Stimulated activated CD4-positive, alpha-beta T cell treated with anti-CD3 and anti-CD28 coated beads, Interleukin-15, amount 100 ng/mL, for 1 hour (primary cell): ENCODE results near the gene DNAI1.

Experiments used
- DNase-seq, 2 donors: peaks; one replicate each; pipeline ENCODE4 v3.0.0-alpha.2; 2020; ENCODE audit warnings: low read depth in 1 of 2, low spot score in 1 of 2

DNAI1 gene

DNA sequence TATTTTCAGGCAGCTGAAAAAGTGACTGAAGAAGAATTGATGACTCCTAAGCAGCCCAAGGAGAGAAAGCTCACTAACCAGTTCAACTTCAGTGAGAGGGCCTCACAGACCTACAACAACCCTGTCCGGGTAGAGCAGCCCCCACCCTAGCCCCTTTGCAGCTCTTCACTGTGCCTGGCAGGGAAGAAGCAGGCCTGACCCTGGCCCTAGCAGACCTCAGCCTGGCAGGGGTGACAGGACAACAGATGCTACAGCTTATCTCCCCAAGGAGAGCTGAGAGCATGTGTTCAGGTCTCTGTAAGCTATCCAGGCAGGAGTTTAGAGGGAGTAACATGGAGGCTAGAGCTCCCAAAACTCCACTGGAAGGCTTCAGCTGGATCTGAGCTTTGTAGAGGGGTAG is 31.8 kb downstream of the DNAI1 start:
- DNase-seq, result no peak

- DNase-seq, result no peak
Observed at GRCh38 chr9:34490760-34491159, 32.2 kb downstream of the DNAI1 start.

GRCh38 chr9:34491596-34491995 is 33.0 kb downstream of the DNAI1 start:
- no peak for DNase-seq

- no peak for DNase-seq
Observed at GRCh38 chr9:34492051-34492450, 33.4 kb downstream of the DNAI1 start.

GRCh38 chr9:34493972-34494535 is 35.4 kb downstream of the DNAI1 start:
- no peak for DNase-seq

DNA sequence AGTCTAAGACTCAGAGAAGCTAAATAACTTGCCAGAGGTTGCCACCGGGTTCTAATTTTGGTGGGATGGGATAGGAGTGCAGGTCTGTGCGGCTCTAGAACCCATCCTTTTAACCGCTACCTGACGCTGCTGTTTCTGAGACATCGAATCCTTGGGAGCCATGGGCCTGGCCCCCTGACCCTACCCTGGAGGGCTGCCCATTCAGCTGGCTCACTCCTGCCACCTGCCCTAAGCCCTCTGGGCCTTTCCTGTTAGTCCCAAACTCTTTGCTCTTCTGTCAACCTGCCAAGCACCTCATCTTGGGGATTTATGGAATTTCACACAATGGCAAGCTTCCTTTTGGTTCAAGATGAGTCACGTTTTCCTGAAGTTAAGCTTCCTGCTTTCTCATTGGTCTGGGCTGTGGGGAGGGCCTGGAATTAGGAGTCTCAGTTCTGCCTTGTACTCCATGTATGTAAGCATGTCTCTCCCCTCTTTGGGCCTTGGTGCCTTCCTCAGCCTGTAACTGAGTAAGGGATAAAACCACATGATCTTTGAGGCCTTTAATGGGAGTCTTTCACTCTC is 37.6 kb downstream of the DNAI1 start:
- no peak for DNase-seq

DNA sequence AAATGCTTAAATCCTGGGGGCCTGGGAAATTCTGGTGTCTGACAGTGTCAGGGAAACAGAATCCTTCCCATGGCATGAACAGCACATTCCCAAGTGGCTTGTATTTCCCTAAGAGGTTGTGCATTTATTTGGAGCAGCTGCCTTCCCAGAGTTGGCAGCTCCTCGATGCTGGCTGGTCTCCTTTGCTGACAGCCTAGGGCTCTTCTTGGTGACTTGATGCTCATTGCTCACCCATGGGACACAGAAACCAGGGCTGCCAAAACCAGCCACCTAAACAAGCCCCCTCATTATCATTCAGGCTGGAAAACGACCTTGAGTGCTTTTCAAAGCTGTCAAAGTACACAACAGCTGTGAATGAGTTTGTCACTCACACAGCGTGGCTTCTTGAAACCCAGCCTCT is 39.9 kb downstream of the DNAI1 start:
- no peak for DNase-seq

DNA sequence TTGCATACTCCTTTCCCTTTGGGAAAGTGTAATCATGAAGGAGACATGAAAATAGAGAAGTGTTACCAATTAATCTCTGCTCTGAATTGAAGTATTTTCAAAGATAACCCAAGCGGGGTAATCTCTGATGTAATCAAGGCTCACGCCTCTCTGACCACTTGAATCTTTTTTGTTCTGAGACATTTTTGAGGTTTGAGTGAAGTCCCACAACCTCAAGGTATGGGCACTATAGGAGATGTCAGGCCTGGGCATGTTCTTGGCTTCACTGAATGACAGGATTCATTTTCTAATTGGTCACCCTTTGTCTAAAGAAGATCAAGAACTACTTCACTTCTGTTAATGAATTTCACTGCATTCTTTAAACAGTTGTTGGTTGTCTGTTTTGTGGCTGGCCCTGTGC is 40.5 kb downstream of the DNAI1 start:
- no peak for DNase-seq

DNA sequence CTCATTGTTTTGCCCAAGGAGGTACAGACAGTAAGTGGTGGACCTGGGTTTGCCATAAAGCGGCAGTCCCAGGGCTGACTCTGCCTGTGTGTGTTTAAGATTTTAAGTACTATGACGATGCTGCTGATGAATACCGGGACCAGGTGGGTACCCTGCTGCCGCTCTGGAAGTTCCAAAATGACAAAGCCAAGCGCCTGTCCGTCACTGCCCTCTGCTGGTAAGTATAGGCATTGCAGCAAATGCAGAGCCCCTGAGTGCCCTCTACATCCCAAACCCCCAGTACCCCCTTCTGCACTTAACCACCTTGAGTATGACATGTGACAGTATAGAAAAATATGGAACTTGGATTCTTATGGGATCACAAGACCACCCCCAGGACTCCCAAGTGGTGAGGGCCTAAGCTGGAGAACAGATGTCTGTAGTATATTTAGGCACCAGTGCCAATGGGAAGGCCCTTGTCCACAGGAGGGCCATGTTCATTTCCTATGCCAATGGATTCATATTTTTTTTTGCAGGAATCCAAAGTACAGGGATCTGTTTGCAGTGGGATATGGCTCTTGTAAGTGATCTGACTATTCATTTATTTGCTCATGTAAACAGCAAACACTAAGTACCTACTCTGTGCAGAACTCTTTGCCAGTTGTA is 42.1 kb downstream of the DNAI1 start:
- DNase-seq, result peak; percentile 47 to 64

- no peak for DNase-seq
Observed at GRCh38 chr9:34501372-34501771, 42.8 kb downstream of the DNAI1 start.

DNA sequence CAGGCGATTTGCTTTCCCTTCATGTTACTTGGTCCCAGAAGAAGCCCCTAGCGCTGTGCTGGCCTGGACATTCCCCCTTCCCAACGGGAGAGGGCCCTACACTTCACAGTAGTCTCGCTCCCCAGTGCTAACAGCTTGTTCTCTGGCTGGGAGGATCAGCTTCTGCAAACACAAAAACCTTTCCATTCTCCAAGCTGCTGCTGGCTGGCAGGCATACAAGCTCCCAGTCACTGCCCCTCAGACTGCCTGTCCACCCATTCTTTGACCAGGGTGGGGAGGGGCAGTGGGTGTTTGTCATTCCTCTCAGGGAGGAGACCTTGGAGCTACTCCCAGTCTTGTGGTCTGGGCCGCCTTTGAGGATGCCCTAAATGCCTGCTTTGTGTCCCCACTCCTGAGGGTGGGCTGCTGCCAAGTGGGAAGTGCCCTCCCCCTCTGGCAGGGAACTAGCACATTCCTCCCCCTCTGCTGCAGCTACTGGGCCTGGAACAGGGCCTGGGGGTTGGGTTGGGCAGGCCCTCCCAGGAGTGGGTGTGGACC is 43.4 kb downstream of the DNAI1 start:
- DNase-seq, result no peak

DNA sequence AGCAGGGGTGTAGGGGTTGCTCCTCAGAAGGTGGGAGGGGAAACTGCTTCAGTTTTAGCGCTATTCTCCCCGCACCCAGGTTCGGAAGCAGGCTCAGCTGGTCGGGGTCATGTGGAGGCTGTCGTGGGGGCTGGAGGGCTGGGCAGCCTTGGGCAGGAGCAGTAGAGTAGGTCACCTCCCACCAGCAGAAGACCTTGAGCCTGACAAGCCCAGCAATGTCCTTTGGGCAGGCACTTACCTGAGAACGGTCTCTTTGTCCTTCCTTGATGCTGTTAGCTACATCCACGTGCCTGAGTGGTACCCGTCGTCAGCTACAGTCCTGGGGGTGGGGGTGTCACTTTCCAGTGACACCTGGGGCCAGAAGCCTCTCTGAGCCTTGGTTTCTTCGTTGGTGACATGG is 43.9 kb downstream of the DNAI1 start:
- DNase-seq, result no peak

- DNase-seq, result no peak
Observed at GRCh38 chr9:34502891-34503290, 44.3 kb downstream of the DNAI1 start.

- no peak for DNase-seq
Observed at GRCh38 chr9:34503406-34503805, 44.8 kb downstream of the DNAI1 start.

- no peak for DNase-seq
Observed at GRCh38 chr9:34505370-34506120, 46.9 kb downstream of the DNAI1 start.

DNA sequence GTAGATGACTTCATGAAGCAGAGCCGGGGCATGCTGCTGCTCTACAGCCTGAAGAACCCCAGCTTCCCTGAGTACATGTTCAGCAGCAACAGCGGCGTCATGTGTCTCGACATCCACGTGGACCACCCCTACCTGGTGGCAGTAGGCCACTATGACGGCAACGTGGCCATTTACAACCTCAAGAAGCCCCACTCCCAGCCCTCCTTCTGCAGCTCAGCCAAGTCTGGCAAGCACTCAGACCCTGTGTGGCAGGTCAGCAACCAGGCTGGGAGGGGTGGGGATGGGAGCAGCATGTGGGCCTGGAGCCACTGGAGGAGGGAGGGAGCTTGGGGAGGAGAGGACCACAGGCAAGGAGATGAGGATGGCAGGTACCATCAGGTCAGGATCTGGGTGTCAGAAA is 48.0 kb downstream of the DNAI1 start:
- no peak for DNase-seq

DNA sequence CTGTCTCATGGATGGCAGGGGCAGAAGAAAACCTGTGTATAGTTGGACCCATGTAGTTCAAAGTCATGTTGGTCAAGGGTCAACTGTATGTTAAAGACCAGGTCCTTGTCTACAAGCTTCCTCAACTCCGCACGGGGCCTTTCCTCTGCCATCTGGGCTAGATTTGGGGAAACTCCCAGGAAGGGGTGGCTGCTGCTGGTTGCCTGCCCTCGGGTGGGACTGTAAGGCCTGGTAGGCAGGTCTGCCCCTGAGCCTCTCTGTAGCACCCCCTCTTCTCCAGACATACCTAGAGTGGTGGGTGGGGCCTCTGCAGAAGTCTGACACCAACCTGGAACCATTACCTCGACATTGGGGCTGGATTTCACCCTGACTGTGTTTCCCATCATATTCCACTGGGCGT is 49.0 kb downstream of the DNAI1 start:
- no peak for DNase-seq

DNA sequence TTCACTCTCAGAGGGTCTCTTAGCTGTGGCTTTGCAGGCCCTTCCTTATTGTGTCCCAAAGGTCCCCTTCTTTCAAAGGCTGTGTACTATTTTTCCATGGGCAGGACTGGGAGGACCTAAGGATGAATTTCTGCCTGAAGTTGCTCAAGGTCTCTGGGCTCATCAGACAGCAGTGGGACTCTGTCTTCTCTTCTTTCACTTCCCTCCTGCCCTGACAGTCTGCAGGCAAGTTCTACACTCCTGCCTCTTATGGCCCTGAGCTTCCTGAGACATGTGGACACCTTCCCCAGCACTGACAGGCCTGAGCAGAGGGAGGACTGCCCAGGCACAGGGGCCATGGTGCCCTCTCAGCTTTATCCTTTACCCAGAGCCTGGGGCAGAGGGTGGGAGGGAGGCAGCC is 49.4 kb downstream of the DNAI1 start:
- DNase-seq, result no peak

- no peak for DNase-seq
Observed at GRCh38 chr9:34508463-34508862, 49.9 kb downstream of the DNAI1 start.

GRCh38 chr9:34508951-34509350 is 50.3 kb downstream of the DNAI1 start:
- no peak for DNase-seq

DNA sequence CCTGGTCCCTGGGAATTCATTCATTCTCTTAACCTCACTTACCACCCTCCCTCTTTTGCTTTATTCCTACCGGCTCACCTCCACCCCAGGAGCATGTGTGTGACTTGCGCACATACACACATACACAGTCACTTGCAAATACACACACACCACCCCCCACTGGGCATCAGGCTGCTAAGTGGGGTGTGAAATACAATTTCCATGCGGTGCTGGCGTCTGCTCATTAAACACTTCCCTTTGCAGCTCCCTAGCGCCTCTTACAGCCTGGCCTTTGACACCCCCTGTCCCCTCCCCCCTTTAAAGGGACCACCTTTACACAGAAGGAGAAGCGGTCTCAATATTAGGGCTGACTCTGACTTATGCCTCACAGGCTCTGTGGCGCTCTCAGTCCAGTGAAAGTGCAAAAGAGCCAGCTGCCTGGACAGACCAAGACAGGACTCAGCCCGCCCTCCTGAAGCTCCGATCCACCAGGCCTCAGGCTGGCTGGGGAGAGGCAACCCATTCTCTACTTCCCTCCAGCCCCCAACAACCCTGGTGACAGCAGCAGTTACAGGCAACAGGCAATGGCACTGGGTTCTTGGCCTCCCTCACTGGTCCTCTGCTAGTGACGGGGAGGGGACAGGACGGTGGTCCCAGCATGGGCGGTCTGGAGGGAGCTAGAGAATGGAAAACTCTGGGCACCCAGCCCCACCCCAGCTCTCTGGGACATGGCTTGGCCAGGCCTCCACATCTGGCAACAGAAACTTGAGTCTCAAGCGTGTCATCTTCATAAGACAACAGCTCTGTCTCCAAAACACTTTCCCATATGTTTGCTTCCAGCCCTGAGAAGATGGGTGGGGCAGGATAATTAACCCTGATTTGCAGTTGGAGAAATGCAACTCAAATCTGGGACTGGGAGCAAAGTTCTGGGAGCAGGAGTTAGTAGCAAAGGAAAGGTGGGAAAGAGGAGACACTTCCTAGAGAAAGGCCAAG is 52.2 kb downstream of the DNAI1 start:
- DNase-seq, result no peak
